Fibroblast of the conjunctiva (primary cell): Measurements from ENCODE around the gene KIAA1755.

Experiments
- DNase-seq: peaks from one replicate; pipeline ENCODE4 v3.0.0-alpha.2; 2010; ENCODE audit warnings: low read depth

The KIAA1755 gene

GRCh38 chr20:38217791-38218565, 42.6 kb downstream of the KIAA1755 start:
- peak; percentile 47 for DNase-seq

- DNase-seq, result no peak
Observed at GRCh38 chr20:38216746-38217595, 43.6 kb downstream of the KIAA1755 start.

GRCh38 chr20:38216201-38216600, 44.3 kb downstream of the KIAA1755 start:
- DNase-seq, result no peak

- no peak for DNase-seq
Observed at GRCh38 chr20:38215194-38216182, 45.0 kb downstream of the KIAA1755 start.

- no peak for DNase-seq
Observed at GRCh38 chr20:38214256-38215193, 46.0 kb downstream of the KIAA1755 start.

- DNase-seq, result no peak
Observed at GRCh38 chr20:38213607-38213940, 47.0 kb downstream of the KIAA1755 start.

- no peak for DNase-seq
Observed at GRCh38 chr20:38212806-38213606, 47.5 kb downstream of the KIAA1755 start.

GRCh38 chr20:38211200-38212097, 49.1 kb downstream of the KIAA1755 start:
- DNase-seq, result no peak

- no peak for DNase-seq
Observed at GRCh38 chr20:38210741-38211140, 49.8 kb downstream of the KIAA1755 start.

- DNase-seq, result no peak
Observed at GRCh38 chr20:38209736-38210405, 50.7 kb downstream of the KIAA1755 start.

- DNase-seq, result no peak
Observed at GRCh38 chr20:38209054-38209675, 51.4 kb downstream of the KIAA1755 start.

- no peak for DNase-seq
Observed at GRCh38 chr20:38208523-38208922, 52.0 kb downstream of the KIAA1755 start.

GRCh38 chr20:38208088-38208487, 52.4 kb downstream of the KIAA1755 start:
- no peak for DNase-seq

GRCh38 chr20:38207621-38208020, 52.9 kb downstream of the KIAA1755 start:
- DNase-seq, result no peak

GRCh38 chr20:38205001-38205400, 55.5 kb downstream of the KIAA1755 start:
- no peak for DNase-seq

- DNase-seq, result no peak
Observed at GRCh38 chr20:38203981-38204357, 56.6 kb downstream of the KIAA1755 start.

GRCh38 chr20:38203337-38203980, 57.1 kb downstream of the KIAA1755 start:
- no peak for DNase-seq

GRCh38 chr20:38202982-38203293, 57.6 kb downstream of the KIAA1755 start:
- no peak for DNase-seq
